Measurements from ENCODE around the gene PYHIN1. TPM values are rescaled to one million over a fixed set of nuclear protein-coding genes. Genes with fewer than 3 reads are reported as not detected.

Gene PYHIN1
- polyA plus RNA-seq, 1 donor (not counting 4 experiments of a cell fraction or from before 2014, with no cell fraction given), result 0.37 TPM

DNA sequence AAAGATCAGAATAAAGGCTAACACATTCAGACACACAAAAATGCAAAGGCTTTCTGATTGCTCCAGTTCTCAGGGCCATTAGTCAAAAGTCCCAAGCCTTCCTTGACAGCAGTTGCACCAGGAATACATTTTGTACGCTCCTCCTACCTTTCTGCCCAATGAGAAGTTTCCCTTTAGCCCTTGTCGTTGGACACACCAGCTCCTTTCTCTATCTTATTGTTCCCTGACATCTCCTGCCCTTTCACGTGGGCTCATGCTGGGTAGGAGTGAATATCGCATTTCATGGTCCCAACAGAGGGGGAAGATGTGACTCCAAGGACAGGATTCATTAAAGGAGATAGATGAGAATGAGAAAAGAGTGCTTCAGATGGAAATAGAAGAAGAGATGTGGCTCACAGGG is 44.9 kb downstream of the PYHIN1 start:
- H3K4me1 ChIP-seq (ENCODE audit: control insufficient read depth, extremely low read depth, insufficient read depth, low read length), result no peaks in the 10 kb centered on the region
- no peak overlapping the region for H3K27ac ChIP-seq (ENCODE audit: control insufficient read depth, insufficient read depth, low read length)
- no peak for DNase-seq (ENCODE audit: low read depth, low spot score)
- dilution Hi-C loops (cut with MboI; ENCODE audit: extremely low pct_ligation_motif_present, low sequenced_read_pairs), result no loop called here
- no peaks in the 10 kb centered on the region for H3K27me3 ChIP-seq (ENCODE audit: control insufficient read depth, extremely low read depth, insufficient read depth, low read length)
- H3K9me1 ChIP-seq (ENCODE audit: control insufficient read depth, extremely low read depth, insufficient read depth, low read length), result no peaks in the 10 kb centered on the region
- no peak overlapping the region for H3K4me3 ChIP-seq (ENCODE audit: control insufficient read depth in 2 of 3, extremely low read depth in 1 of 3, insufficient read depth in 2 of 3, low read depth in 1 of 3, low read length in 3 of 3)
- H3K9ac ChIP-seq (ENCODE audit: control insufficient read depth, extremely low read depth, insufficient read depth, low read length), result no peak overlapping the region
- H3K4me2 ChIP-seq (ENCODE audit: control insufficient read depth, extremely low read depth, insufficient read depth, low read depth, low read length), result no peak overlapping the region
- no peaks in the 10 kb centered on the region for H3K79me2 ChIP-seq (ENCODE audit: control insufficient read depth, insufficient read depth, low read length)
- FAIRE-seq, result no peak
- no peak for TF ChIP-seq EZH2 (IDR thresholded peaks at IDR 0.05; ENCODE audit: low read length)
- TF ChIP-seq, protein P1, sequence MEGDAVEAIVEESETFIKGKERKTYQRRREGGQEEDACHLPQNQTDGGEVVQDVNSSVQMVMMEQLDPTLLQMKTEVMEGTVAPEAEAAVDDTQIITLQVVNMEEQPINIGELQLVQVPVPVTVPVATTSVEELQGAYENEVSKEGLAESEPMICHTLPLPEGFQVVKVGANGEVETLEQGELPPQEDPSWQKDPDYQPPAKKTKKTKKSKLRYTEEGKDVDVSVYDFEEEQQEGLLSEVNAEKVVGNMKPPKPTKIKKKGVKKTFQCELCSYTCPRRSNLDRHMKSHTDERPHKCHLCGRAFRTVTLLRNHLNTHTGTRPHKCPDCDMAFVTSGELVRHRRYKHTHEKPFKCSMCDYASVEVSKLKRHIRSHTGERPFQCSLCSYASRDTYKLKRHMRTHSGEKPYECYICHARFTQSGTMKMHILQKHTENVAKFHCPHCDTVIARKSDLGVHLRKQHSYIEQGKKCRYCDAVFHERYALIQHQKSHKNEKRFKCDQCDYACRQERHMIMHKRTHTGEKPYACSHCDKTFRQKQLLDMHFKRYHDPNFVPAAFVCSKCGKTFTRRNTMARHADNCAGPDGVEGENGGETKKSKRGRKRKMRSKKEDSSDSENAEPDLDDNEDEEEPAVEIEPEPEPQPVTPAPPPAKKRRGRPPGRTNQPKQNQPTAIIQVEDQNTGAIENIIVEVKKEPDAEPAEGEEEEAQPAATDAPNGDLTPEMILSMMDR (optimal IDR thresholded peaks at IDR 0.05 in 1 of 3, IDR thresholded peaks at IDR 0.05 in 1 of 3, conservative IDR thresholded peaks at IDR 0.05 in 1 of 3; ENCODE audit: extremely low read depth in 1 of 3, insufficient read depth in 2 of 3, low read length in 3 of 3), result no peak
- no peaks in the 10 kb centered on the region for H3K9me3 ChIP-seq (ENCODE audit: control insufficient read depth, low read depth, low read length)
- H4K20me1 ChIP-seq (ENCODE audit: control insufficient read depth, extremely low read depth, insufficient read depth, low read length), result no peaks in the 10 kb centered on the region
- no peak overlapping the region for H2AFZ ChIP-seq (ENCODE audit: control insufficient read depth, low read length)
- H3K36me3 ChIP-seq (ENCODE audit: control insufficient read depth in 2 of 2, extremely low read depth in 1 of 2, insufficient read depth in 2 of 2, low read length in 2 of 2), result no peaks in the 10 kb centered on the region

DNA sequence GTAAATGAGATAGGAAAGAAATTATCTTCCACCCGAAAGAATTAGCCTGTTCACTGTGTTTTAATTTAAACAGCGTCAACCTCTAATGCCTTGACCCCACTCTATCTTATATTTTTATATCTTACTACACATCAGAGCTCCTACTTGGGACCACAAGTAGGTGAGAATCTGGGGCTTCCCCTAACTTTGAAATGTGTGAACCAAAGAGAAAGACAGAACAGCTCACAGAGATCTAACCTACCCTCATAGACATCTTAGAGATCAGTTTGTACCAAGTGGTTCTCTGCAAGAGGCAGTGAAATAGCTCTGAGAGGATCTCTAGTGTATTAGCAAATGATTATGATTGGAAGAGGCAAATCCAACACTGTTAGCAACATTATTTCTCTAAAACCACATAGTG is 47.4 kb downstream of the PYHIN1 start:
- Histone ChIP-seq H3K4me1 (ENCODE audit: control insufficient read depth, extremely low read depth, insufficient read depth, low read length) (no peaks in the 10 kb centered on the region), H4K20me1 (ENCODE audit: control insufficient read depth, extremely low read depth, insufficient read depth, low read length) (no peaks in the 10 kb centered on the region), H3K4me2 (ENCODE audit: control insufficient read depth, extremely low read depth, insufficient read depth, low read depth, low read length) (no peak overlapping the region), H3K9me1 (ENCODE audit: control insufficient read depth, extremely low read depth, insufficient read depth, low read length) (no peaks in the 10 kb centered on the region), H3K4me3 (ENCODE audit: control insufficient read depth in 2 of 3, extremely low read depth in 1 of 3, insufficient read depth in 2 of 3, low read depth in 1 of 3, low read length in 3 of 3) (no peak overlapping the region), H3K27me3 (ENCODE audit: control insufficient read depth, extremely low read depth, insufficient read depth, low read length) (no peaks in the 10 kb centered on the region), H3K36me3 (ENCODE audit: control insufficient read depth in 2 of 2, extremely low read depth in 1 of 2, insufficient read depth in 2 of 2, low read length in 2 of 2) (no peaks in the 10 kb centered on the region), H3K79me2 (ENCODE audit: control insufficient read depth, insufficient read depth, low read length) (no peaks in the 10 kb centered on the region), H3K9ac (ENCODE audit: control insufficient read depth, extremely low read depth, insufficient read depth, low read length) (no peak overlapping the region), H3K9me3 (ENCODE audit: control insufficient read depth, low read depth, low read length) (no peaks in the 10 kb centered on the region), H3K27ac (ENCODE audit: control insufficient read depth, insufficient read depth, low read length) (no peak overlapping the region), H2AFZ (ENCODE audit: control insufficient read depth, low read length) (no peak overlapping the region)
- DNase-seq (ENCODE audit: low read depth, low spot score) (no peak), FAIRE-seq (no peak)
- dilution Hi-C loops (cut with MboI; ENCODE audit: extremely low pct_ligation_motif_present, low sequenced_read_pairs), result no loop called here
- TF ChIP-seq, protein P1 (optimal IDR thresholded peaks at IDR 0.05 in 1 of 3, IDR thresholded peaks at IDR 0.05 in 1 of 3, conservative IDR thresholded peaks at IDR 0.05 in 1 of 3; ENCODE audit: extremely low read depth in 1 of 3, insufficient read depth in 2 of 3, low read length in 3 of 3), result no peak
- no peak for TF ChIP-seq EZH2 (IDR thresholded peaks at IDR 0.05; ENCODE audit: low read length)

Measured in keratinocyte (primary cell).